GM19324 (cell line): ENCODE results near the gene TMEM182.

Experiments
- ATAC-seq: cut with Tn5 transposase; IDR thresholded peaks from one replicate; pipeline ENCODE4 v1.9.1; 2021; ENCODE audit warnings: mild to moderate bottlenecking, moderate library complexity; ENCODE audit not compliant: unreplicated experiment, low FRiP score

TMEM182 gene

GRCh38 chr2:102850888-102851287 lies 89.1 kb downstream of the TMEM182 start:
- ATAC-seq: no peak

GRCh38 chr2:102852867-102853266 lies 91.0 kb downstream of the TMEM182 start:
- no peak for ATAC-seq
